GM21447 (cell line): ENCODE results near the gene VPS39.
"Not testable (repeated sequence)": the region's sequence is repeated elsewhere in the genome, so short reads cannot be mapped to it uniquely, and the experiment has no call there.

Experiments
- ATAC-seq: cut with Tn5 transposase; IDR thresholded peaks from one replicate; pipeline ENCODE4 v1.9.1; 2021; ENCODE audit not compliant: unreplicated experiment

The VPS39 gene, protein sequence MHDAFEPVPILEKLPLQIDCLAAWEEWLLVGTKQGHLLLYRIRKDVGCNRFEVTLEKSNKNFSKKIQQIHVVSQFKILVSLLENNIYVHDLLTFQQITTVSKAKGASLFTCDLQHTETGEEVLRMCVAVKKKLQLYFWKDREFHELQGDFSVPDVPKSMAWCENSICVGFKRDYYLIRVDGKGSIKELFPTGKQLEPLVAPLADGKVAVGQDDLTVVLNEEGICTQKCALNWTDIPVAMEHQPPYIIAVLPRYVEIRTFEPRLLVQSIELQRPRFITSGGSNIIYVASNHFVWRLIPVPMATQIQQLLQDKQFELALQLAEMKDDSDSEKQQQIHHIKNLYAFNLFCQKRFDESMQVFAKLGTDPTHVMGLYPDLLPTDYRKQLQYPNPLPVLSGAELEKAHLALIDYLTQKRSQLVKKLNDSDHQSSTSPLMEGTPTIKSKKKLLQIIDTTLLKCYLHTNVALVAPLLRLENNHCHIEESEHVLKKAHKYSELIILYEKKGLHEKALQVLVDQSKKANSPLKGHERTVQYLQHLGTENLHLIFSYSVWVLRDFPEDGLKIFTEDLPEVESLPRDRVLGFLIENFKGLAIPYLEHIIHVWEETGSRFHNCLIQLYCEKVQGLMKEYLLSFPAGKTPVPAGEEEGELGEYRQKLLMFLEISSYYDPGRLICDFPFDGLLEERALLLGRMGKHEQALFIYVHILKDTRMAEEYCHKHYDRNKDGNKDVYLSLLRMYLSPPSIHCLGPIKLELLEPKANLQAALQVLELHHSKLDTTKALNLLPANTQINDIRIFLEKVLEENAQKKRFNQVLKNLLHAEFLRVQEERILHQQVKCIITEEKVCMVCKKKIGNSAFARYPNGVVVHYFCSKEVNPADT

DNA sequence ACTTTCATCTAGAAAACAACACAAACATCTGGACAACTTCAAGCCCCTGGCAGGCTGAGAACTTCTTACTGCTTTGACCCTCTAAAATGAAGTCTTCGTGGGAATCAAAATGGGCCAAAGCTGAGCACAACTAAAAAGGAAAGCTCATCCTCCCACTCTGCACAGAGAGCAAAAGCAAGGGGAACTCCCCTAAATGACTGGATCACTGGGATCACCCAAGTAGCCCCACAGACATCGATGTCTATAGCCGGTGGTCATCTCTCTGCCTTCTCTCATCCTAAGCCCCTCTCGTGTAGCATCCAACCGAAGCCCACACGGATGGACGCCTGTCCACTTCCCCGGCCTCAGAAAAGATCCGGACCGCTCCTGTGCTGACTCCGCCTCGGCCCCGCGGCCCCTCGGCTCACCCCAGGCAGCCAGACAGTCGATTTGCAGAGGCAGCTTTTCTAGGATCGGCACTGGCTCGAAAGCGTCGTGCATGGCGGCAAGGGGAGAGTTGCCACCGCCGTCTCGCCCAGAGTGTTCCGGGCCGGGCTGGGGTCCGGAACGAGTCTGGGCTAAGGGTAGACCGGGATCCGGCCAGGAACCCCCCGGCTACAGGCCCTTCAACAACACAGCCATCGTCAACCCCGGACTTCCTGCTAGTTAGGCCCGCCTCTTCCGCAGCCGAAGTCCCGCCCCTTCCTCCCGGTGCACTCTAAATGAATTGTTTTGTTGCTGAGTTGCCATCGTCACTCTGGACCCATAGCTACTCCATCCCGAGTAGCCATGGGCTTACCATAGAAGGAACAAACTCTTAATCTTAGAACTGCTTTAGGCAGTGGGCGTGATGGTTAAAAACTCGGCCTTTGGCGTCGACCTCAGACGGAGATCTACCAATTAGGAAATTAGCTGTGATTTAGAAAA is at the start of gene VPS39:
Gene VPS39 (minus strand): TSS at position 631 of the 906 bp plus-strand sequence. CDS start 151 bp downstream, at position 480.
- peak; percentile 98 for ATAC-seq

DNA sequence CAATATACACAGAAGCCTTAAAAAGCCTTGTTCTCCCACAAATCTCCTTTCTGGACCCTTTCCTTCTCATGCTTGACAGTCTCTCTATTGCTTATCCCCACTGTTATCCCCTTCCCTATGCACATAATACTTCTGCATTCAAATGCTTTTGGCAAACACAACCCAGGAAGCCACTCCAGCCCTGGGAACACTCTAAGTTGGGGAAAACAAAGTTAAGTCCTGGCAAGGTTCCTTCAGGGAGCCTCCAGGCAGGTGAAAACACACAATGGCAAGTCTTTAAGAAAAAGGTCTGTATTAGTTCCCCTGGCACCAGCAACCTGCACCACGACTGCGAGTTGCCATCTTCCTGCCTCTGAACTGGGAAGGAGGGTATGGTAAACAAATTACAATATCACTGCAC is 45.2 kb upstream of the VPS39 start:
- ATAC-seq, result no peak

DNA sequence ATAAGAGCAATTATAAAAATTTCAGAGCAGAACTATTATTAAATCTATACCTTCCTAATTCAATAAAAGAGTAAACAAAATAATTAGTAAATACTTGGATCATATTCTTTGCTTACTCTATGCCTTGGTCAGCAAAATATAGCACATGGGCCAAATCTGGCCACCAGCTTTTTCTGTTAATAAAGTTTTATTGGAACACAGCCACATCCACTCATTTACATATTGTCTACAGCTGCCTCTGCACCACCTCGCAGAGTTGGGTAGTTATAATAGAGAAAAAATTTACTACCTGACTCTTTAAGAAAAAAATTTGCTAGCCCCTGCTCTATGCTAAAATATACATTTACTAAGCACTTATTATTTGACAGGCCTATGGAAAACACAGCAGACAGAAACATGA is 32.7 kb upstream of the VPS39 start:
- no peak for ATAC-seq

DNA sequence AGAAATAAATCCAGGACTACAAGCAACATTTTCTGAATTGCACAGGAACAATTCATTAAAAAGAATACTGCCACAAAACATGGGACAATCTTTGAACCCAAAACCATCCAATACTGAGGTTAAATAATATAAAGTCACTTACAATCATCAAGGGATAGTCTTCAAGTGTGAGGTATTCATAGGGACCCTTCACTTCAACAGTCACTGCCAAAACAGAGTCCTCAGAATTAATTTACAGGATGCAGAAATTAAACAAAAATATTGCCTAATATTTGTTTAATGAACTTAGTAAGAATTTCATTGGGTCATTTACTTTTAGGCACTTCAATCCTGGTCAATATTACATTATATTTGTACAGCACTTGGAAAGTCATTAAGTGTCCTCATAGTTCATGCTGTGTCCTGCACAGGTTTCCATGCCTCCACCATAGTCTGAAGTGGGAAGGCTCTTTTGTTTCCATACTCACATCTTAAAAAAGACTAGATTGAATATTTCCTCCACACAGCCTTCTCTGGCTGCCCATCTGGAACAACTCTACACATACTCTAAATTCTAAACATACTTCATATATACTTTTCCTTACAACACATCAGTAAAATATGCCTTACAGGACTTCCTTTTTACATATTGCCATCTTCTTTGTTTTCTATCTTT is 31.6 kb upstream of the VPS39 start:
- ATAC-seq, result no peak

DNA sequence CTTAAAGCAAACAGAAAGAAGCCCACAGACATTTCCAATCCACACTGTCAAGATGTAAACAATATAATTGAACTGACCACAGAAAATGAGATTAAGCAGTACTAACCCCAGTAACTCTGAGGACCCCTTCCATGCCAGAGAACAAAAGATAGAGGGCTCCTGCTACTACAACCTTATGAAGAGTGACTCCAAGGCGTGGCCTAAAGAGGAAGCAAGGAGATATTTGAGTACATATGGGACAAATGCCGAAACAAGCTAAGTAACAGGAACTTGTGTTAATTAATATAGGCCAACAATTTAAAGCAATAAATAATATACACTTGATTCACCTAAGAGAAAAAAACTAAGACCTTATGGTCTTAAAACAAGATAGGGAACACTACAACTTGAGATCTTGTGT is 25.0 kb upstream of the VPS39 start:
- no peak for ATAC-seq

DNA sequence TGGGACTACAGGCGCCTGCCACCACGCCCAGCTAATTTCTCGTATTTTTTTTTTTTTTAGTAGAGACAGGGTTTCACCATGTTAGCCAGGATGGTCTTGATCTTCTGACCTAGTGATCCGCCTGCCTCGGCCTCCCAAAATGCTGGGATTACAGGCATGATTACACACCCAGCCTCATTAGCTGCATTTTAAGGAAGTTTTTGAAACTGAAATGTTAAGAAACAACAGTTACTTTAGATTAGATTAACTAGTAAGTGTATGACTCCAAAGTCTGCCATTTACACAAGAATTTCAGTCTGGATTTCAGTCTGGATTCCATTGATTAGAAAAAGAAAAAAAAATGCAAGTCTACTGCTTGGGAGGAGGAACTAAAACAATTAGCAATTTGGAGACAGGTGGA is 24.5 kb upstream of the VPS39 start:
- ATAC-seq, result no peak

DNA sequence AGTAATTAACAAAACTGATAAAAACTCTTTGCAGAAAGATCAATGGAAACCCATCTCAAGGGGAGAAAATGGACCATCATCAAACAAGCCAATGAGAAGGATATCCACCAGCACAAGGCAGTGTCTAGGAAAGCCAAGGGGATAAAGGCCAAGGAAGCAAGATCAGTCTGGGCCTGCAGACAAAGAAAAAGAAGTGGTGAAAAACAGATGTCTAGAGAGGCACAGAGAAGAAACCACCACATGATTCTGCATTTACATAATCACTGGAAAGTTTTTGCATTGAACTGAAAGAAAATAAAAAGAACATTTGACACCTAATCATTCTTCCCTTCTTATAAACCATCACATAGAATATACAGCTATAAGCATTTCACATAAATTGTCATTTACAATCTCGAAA is 23.0 kb upstream of the VPS39 start:
- ATAC-seq, result no peak

DNA sequence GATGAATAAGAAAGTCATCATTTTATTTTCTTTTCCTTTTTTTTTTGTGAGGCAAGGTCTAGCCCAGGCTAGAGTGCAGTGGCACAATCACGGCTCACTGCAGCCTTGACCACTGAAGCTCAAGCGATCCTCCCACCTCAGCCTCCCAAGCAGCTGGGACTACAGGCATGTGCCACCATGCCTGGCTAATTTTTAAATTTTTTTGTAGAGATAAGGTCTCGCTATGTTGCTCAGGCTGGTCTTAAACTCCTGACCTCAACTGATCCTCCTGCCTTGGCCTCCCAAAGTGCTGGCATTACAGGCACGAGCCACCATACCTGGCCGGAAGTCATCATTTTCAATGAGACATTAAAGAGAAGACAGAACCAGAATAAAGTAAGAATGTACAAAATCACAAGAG is 20.9 kb upstream of the VPS39 start:
- not testable (repeated sequence) for ATAC-seq

DNA sequence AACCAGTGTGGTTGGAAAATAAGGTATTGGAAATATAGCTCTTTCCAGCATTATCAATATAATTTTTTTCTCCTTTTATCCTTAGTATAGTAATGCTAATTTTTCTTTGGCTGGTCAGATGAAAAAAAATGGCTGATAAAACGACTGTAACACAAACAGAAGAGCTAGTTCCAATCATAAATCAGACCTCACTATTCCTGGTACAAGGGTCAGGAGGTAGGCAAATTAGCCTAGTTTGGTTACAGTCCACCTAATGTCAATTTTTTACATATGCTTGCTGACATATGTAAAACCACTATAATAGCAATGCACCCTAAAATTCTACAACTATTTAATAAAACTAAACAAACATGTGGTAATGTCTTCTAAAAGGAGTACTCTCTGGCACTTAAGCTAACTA is 19.9 kb upstream of the VPS39 start:
- ATAC-seq, result no peak

DNA sequence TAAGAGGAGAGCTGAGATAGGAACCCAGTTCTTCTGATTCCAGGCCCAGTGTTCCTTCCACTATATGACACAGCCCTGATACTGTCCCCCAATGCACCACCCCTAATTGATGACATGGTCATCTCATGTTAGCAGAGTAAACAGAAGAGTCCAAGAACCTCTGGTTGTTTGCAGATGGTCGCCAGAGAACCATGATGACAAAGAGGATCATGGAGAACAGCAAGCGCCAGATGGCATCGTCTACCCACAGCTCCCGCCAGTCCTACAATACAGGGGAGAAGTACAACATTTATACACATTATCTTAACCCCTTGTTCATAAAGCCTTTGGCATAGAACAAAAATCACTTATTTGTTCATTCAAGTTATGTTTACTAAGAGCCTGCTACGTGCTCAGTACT is 18.5 kb upstream of the VPS39 start:
- no peak for ATAC-seq

DNA sequence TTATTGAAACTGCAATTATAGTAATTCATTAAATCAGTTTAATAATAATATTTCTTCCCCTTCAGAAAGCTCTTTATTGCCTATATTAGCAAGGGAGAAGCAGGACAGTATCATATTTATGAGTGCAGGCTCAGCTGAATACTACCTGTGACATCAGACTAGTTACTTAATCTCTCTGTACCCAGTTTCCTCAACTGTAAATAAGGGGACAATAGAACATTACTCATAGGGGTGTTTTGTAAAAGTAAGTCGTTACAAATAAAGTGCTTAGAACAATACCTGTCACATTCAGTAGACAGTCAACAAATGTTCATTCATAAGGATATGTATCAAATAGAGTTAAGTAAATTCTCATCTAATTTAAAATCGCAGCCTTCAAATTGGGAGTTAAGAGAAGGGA is 12.1 kb upstream of the VPS39 start:
- no peak for ATAC-seq

DNA sequence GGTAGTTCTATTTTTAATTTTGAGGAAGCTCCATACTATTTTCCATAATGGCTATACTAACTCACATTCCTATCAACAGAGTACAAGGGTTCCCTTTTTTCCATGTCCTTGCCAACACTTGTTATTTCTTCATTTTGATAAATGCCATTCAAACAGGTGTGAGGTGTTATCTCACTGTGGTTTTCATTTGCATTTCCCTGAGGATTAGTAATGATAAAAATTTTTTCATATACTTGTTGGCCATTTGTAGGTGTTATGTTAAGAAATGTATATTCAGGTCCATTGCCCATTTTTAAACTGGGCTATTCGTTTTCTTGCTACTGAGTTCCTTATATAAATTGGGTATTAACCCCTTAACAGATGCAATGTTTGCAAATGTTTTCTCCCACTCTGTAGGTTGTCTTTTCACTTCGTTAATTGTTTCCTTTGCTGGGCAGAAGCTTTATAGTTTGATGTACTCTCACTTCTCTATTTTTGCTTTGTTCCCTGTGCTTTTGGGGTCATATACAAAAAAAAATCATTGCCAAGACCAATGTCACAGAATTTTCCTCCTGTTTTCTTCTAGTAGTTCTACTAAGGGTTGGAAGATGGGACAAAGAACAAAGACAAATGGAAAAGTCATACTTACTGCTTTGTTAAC is 11.0 kb upstream of the VPS39 start:
- no peak for ATAC-seq

DNA sequence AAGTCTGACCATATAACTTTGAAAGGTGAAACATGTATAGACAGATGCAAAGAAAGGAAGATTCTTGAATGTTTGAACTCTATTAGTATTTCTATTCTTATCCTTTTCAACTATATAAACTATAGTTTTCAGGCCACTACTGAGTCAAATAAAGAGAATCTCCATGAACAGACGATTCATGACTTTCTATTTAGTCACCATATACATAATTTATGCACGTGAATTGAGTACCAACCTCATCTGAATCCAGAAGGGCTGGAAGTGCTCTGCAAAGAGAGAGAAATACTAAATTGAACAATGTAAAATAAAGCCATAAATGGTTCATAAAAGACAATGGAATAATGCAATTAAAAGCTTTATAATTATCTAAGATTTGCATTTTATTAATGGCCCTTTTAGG is 9.5 kb upstream of the VPS39 start:
- no peak for ATAC-seq

DNA sequence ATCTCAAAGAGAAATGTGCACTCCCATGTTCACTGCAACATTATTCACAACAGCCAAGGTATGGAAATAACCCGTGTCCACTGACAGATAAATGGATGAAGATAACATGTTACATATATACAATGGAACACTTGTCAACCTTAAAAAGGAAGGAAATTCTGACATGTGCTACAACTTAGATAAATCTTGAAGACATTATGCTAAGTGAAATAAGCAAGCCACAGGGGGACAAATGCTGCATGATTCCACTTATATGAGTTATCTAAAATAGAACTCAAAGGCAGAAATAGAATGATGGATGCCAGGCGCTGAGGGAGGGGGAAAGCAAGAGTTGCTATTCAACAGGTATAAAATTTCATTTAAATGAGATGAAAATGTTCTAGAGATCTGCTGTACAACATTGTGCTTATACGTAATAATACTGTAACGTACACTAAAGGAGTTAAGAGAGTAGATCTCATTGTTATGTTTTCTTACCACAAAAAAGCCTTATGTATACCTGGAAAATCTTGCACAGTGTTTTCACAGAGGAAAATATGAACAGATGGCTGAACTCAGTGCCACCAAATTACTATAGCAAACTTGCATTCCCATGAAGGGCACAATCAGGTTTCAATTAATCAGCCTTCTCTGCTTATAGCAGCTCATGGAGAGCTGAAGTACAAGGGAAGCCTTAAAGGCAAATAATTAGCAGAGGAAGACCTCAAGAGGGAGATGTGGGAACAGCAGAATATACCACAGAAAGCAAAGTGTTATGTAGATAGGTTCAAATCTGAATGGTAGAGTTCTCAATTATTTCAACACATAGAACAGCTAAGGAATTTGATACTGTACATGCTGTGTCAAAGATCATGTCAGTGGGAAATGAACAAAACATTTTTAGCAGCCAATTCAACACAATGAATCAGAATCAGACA is 8.1 kb upstream of the VPS39 start:
- no peak for ATAC-seq

DNA sequence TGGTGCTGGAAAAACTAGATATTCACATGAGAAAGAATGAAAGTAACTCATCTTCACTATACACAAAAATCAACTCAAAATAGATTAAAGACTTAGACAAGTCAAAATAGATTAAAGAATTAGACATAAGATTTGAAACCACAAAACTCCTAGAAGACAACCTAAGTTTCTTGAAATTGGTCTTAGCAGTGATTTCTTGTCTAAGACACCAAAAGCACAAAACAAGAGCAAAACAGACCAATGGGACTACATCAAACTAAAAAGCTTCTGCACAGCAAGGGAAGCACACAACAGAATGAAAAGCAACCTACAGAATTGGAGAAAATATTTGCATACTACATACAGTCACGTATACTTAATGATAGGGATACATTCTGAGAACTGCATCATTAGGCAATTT is 6.5 kb upstream of the VPS39 start:
- ATAC-seq, result no peak

DNA sequence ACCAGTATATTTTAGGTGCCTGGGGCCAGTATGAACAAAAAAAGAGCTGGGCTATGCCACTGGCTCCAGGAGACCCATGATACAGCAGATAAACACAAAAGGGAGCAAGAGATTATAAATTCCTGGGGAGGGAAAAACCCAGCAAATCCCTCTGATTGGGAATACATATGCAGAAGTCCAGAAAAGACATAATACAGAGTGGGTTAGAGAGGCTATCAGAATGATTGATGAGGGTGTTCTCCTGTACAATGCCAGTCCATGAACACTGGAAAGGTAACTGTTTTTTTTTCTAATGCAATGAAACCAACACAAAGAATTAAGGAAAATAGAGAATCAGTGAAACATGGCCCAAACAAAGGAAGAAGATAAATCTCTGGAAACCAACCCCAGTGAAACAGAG is 5.4 kb upstream of the VPS39 start:
- ATAC-seq, result no peak

DNA sequence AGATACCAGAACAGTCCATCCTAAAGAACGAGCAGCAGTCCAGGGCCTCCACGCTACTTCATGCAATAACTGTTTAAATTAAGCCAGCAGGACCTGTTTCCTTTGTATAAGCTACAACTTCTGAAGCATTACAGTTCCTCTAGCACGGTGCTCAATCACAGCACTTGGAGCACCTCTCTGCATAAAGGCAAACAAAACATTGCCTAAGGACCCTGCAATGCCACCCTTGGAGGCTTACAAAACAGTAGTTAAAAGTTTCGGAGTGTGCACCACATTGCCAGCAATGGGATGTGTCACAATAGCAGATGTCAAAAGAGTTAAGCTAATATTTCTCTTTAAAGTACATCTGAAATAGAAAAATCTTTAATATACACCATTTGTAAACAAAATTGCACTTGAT is 2.6 kb upstream of the VPS39 start:
- no peak for ATAC-seq

DNA sequence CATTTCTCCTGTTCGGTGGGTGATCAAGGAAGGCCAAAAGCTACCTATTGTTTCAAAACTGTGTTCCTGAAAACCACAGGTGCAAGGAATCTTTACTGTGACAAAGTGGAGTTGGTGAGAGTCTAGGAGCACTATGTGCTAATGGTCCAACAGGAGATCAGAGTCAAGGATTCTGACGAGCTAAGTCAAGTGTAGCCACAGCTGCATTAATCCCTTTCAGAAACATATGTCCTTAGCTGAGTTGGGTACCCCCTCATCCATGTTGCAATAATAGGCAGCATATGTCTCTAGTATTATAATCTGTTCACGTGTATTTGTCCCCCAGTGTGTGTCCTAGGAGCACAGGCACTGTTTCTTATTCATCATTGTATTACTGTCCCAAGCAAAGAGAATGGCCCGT is 1.7 kb downstream of the VPS39 start:
- ATAC-seq, result no peak

DNA sequence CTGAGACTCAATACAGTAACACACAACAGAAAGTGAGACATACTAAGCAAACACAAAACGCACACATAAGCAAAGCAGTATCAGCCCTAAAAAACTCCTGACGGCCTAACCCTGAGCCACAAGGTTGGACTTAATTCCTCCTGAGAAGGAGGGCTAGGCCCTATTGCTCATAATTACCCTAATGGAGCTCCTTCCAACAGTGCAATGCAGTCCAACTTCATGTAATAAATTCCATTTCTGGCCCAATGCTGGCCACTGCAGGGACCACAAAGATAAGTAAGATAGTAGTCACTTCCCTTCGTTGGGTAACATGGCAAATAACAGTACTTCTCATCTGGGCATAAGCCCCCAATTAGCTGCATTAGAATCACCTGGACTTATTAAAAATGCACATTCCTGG is 4.2 kb downstream of the VPS39 start:
- no peak for ATAC-seq
